Endothelial cell of umbilical vein (primary cell): ENCODE results near the gene EXOSC9.

Experiments
- EZH2 ChIP-seq: IDR thresholded peaks from 2 replicates; pipeline ENCODE4 v1.6.1; 2012; ENCODE audit warnings: borderline replicate concordance, low read depth, mild to moderate bottlenecking, moderate library complexity, low read length, inconsistent platforms; ENCODE audit not compliant: severe bottlenecking
- POLR2A ChIP-seq: IDR thresholded peaks from 2 replicates; pipeline ENCODE4 v1.6.1; 2012; ENCODE audit warnings: low read depth, mild to moderate bottlenecking, control low read depth, low read length
- TF ChIP-seq, protein P1 (sequence below), 2 donors: IDR thresholded peaks; 1 replicate in 1 of 2; 2 replicates in 1 of 2; pipeline ENCODE4 v1.5.1; 2011; ENCODE audit warnings: low read length in 2 of 2, mild to moderate bottlenecking in 2 of 2, moderate library complexity in 2 of 2, control low read depth in 1 of 2, inconsistent platforms in 1 of 2, low read depth in 1 of 2; ENCODE audit not compliant: insufficient read depth in 1 of 2; ENCODE audit errors: extremely low read depth in 1 of 2

DNA sequence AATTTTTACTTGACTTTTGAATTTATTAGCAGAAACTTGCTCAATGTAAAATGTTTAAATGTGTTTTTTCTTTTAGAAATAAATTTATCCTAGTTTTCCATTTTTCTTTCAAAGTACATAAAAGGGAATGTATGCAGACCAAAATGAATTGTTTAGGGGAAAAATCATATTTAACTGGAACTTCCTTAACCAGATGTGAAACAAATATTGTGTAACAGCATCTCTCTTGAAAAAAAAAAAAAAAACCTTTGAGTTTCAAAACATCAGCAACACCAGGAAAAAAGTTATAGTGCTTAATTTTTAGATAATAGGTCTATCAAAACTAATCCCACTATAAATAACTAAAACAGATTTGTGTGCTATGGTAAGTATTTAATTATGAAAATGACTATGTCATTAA, 37.0 kb downstream of the EXOSC9 start:
- TF ChIP-seq, protein P1, sequence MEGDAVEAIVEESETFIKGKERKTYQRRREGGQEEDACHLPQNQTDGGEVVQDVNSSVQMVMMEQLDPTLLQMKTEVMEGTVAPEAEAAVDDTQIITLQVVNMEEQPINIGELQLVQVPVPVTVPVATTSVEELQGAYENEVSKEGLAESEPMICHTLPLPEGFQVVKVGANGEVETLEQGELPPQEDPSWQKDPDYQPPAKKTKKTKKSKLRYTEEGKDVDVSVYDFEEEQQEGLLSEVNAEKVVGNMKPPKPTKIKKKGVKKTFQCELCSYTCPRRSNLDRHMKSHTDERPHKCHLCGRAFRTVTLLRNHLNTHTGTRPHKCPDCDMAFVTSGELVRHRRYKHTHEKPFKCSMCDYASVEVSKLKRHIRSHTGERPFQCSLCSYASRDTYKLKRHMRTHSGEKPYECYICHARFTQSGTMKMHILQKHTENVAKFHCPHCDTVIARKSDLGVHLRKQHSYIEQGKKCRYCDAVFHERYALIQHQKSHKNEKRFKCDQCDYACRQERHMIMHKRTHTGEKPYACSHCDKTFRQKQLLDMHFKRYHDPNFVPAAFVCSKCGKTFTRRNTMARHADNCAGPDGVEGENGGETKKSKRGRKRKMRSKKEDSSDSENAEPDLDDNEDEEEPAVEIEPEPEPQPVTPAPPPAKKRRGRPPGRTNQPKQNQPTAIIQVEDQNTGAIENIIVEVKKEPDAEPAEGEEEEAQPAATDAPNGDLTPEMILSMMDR (IDR thresholded peaks at IDR 0.05; ENCODE audit: extremely low read depth in 1 of 2, insufficient read depth in 1 of 2, low read depth in 1 of 2, low read length in 2 of 2): no peak
- TF ChIP-seq EZH2: no peak
- no peak for TF ChIP-seq POLR2A
